HuH-7.5 (cell line): ENCODE measurements around the gene ACOXL.

Experiments
- DNase-seq: peaks from one replicate; pipeline ENCODE4 v3.0.0; 2011; ENCODE audit warnings: low spot score

The ACOXL gene

GRCh38 chr2:110828330-110828729, 96.0 kb downstream of the ACOXL start:
- DNase-seq = no peak

GRCh38 chr2:110829413-110830146, 97.2 kb downstream of the ACOXL start:
- no peak for DNase-seq

GRCh38 chr2:110832740-110833139, 100.4 kb downstream of the ACOXL start:
- DNase-seq = no peak

GRCh38 chr2:110834134-110834827, 101.9 kb downstream of the ACOXL start:
- DNase-seq = no peak

- DNase-seq = no peak
Observed at GRCh38 chr2:110836671-110837070, 104.3 kb downstream of the ACOXL start.

- DNase-seq = no peak
Observed at GRCh38 chr2:110837446-110838409, 105.4 kb downstream of the ACOXL start.

- DNase-seq = no peak
Observed at GRCh38 chr2:110838657-110839384, 106.4 kb downstream of the ACOXL start.

GRCh38 chr2:110840508-110840907, 108.1 kb downstream of the ACOXL start:
- no peak for DNase-seq

GRCh38 chr2:110842048-110842447, 109.7 kb downstream of the ACOXL start:
- no peak for DNase-seq

- no peak for DNase-seq
Observed at GRCh38 chr2:110843496-110843895, 111.1 kb downstream of the ACOXL start.

GRCh38 chr2:110843959-110844510, 111.7 kb downstream of the ACOXL start:
- no peak for DNase-seq

GRCh38 chr2:110847651-110848050, 115.3 kb downstream of the ACOXL start:
- DNase-seq = no peak

- DNase-seq = no peak
Observed at GRCh38 chr2:110848071-110848470, 115.7 kb downstream of the ACOXL start.

GRCh38 chr2:110848519-110849030, 116.2 kb downstream of the ACOXL start:
- no peak for DNase-seq

GRCh38 chr2:110851531-110851930, 119.2 kb downstream of the ACOXL start:
- DNase-seq = no peak

GRCh38 chr2:110852051-110852450, 119.7 kb downstream of the ACOXL start:
- DNase-seq = no peak

- DNase-seq = no peak
Observed at GRCh38 chr2:110852541-110853263, 120.3 kb downstream of the ACOXL start.

- DNase-seq = no peak
Observed at GRCh38 chr2:110853516-110853915, 121.1 kb downstream of the ACOXL start.

- DNase-seq = no peak
Observed at GRCh38 chr2:110853948-110854347, 121.6 kb downstream of the ACOXL start.

GRCh38 chr2:110854355-110855081, 122.1 kb downstream of the ACOXL start:
- DNase-seq = no peak
